Stimulated activated CD8-positive, alpha-beta memory T cell treated with anti-CD3 and anti-CD28 coated beads, Interleukin-7, amount 100 ng/mL, for 48 hours (primary cell): ENCODE measurements around the gene ADAM22.
"Not testable (repeated sequence)": the region's sequence is repeated elsewhere in the genome, so short reads cannot be mapped to it uniquely, and the experiment has no call there.

Experiments
- DNase-seq, 2 donors: peaks; one replicate each; pipeline ENCODE4 v3.0.0-alpha.2; 2020; ENCODE audit warnings: low read depth in 1 of 2; ENCODE audit errors: extremely low read depth in 1 of 2

ADAM22 gene

GRCh38 chr7:88153378-88153777, 219.3 kb downstream of the ADAM22 start:
- DNase-seq: no peak

GRCh38 chr7:88155756-88156155, 221.7 kb downstream of the ADAM22 start:
- DNase-seq: no peak

DNA sequence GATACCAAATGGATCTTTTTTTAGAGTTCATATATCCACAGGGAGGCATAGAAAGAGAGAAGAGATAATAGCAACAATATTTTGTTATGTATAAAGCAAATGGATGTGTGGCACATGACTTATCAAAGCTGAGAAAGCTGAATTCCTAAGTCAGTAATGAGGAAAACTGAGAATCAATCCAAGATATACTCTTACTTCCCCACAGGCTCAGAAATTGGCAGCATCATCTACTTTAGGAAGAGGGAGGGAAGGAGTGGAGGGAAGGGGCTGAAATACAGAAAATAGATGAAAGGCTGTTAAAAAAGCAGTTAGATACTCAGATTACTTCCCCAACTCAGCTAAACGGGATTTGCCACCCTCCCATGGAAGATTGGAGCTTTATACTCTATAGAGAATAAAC, 222.3 kb downstream of the ADAM22 start:
- DNase-seq: no peak

DNA sequence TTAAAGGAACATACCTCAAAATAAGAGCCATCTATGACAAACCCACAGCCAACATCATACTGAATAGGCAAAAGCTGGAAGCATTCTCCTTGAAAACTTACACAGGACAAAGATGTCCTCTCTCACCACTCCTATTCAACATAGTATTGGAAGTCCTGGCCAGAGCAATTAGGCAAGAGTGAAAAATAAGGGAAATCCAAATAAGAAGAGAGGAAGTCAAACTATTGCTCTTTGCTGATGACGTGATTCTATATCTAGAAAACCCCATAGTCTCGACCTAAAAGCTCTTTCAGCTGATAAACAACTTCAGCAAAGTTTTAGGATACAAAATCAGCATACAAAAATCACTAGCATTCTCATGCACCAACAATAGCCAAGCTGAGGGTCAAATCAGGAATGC, 225.7 kb downstream of the ADAM22 start:
- DNase-seq: not testable (repeated sequence)

GRCh38 chr7:88165697-88166096, 231.6 kb downstream of the ADAM22 start:
- DNase-seq: no peak

DNA sequence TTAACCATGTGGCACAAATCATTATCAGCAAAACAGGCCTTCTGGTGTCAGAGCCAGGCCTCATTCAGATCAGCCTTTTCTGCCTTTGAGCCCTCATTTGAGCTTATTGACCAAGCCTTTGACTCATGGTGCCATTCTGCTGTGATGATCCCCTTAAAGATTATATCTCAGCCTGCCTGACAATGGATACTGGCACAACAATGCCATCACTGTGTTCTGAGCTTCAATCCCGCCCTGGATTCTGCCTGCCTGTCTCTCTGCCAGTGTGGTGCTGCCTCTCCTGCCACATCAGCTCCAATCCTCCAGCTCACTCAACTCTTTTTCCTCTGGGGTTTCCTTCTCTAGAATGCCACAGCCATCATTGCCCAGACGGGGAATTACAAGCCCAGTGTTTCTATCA, 233.2 kb downstream of the ADAM22 start:
- DNase-seq: no peak

DNA sequence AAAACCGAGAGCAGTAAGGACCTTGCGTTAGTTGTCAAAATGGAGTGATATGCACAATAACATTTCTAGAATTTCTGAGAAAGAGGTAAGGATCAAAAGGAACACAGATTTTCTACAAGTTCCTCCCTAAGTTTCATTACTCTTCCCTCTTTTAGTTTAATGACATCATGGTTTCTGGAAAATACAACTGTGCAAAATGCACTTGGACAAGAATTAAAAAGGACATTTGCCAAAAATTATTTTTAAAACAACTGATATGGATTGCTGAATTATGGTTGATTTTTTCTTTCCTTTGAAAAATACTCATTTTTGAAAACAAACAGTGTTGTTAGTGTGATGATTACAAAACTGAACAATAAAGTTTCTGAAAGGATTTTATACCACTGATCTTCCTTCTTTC, 233.7 kb downstream of the ADAM22 start:
- DNase-seq: no peak

GRCh38 chr7:88169717-88170320, 235.8 kb downstream of the ADAM22 start:
- no peak for DNase-seq

GRCh38 chr7:88172842-88173241, 238.8 kb downstream of the ADAM22 start:
- no peak for DNase-seq

GRCh38 chr7:88176190-88176589, 242.1 kb downstream of the ADAM22 start:
- no peak for DNase-seq

GRCh38 chr7:88183051-88183450, 249.0 kb downstream of the ADAM22 start:
- no peak for DNase-seq

- peak in 1 of 2 donors; percentile 2 for DNase-seq
Observed at GRCh38 chr7:88184848-88185304, 250.8 kb downstream of the ADAM22 start.

GRCh38 chr7:88185650-88186049, 251.6 kb downstream of the ADAM22 start:
- DNase-seq: no peak

GRCh38 chr7:88191911-88192310, 257.9 kb downstream of the ADAM22 start:
- no peak for DNase-seq

DNA sequence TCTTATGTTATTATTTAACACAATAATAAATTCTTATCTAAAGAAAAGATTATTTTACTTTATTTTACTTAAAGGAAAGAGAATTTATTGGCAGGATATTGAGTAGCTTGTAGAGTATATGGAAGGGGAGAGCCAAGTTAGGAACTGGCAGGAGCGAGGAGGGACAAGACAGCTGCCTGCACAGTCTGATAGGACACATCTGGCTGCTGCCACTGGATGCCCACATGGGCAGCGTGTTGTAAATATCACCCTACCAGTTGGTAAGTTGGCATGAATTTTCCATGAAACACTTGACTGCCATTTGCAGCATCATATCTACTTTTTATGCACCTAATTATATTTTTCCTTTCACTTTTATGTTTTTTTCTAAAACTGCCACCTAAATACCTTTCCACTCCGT, 266.2 kb downstream of the ADAM22 start:
- DNase-seq: no peak

- DNase-seq: no peak
Observed at GRCh38 chr7:88200789-88201188, 266.7 kb downstream of the ADAM22 start.

GRCh38 chr7:88201305-88201704, 267.3 kb downstream of the ADAM22 start:
- DNase-seq: no peak

GRCh38 chr7:88202278-88202677, 268.2 kb downstream of the ADAM22 start:
- no peak for DNase-seq

GRCh38 chr7:88202799-88203198, 268.7 kb downstream of the ADAM22 start:
- DNase-seq: no peak

GRCh38 chr7:88203401-88203800, 269.4 kb downstream of the ADAM22 start:
- DNase-seq: no peak

DNA sequence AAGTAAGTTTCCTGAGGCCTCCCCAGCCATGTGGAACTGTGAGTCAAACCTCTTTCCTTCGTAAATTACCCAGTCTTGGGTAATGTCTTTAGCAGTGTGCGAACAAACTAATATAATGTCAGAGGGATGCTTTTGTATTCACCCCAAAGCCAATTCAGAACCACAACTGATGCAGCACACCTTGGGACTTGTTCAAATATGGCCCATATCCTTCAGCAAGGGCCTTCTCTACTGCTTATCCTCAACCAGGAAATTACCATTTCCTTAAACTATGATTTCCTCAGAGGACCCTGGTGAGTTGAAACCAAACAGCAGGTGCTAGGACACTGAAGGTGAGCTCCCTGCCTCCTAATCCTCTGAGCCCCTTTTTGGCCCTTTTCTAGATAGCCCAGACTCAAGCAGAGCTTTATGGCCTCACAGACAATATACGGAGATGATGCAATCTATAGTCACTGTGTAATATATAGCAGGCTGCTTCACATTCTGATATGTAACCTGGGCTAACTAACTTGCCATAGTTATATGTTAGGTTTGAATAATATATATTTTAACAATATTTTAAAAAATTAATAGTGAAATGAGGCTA, 270.6 kb downstream of the ADAM22 start:
- DNase-seq: no peak

DNA sequence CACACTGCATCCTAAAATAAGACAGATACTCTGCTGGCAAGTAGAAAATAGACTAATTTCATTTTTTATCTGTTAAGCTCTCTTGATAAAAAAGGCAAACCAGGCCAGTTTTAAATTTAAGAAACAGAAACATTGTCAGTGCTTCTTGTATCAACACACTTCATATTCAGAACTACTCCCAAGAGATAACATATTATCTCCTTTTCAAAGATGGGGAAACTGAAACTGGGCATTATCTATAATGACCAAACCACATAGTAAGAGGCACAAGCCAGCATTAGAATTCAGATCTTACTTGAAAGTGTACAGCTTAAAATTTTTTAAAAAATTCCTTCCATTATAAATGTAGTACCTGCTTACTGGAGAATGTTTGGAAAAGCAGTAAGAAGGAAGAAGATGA, 271.1 kb downstream of the ADAM22 start:
- DNase-seq: no peak

DNA sequence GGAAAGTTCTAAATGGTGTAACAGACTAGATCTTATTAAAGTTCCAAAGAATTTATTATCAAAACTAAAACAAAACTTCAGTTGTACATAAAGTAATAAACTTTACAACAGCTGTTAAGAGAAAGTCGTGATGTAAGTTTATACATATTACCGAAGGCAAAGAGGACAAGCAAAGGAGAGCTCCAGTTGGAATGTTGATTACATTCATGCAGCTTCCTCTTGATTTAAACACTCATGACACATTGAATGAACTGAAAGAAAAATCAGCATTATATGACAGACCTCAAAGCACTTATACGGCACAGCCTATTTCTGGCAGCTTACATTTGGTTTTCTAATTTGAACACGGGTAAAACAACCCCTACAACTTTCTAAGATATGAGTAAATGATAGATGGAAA, 272.2 kb downstream of the ADAM22 start:
- DNase-seq: no peak
